Caco-2 (cell line): Measurements from ENCODE around the gene EZR. TPM values are rescaled to one million over a fixed set of nuclear protein-coding genes. Genes with fewer than 3 reads are reported as not detected.

Source experiments
- BruUV-seq: library from RNA; stranded (reverse); fragments of 400-500 nt; replicated peaks from 2 replicates; lab custom pipeline; 2021; lab: Mats Ljungman, UMichigan
- CTCF ChIA-PET: fragments of 300-600 bp; sonication (Branson Sonifier 250); formaldehyde crosslinking; loops from one replicate; lab custom pipeline; 2022; ENCODE audit warnings: antibody characterized with exemption; lab: Charles Lee
- POLR2A ChIA-PET: fragments of 300-600 bp; sonication (Branson Sonifier 250); formaldehyde crosslinking; loops from one replicate; lab custom pipeline; 2022; ENCODE audit warnings: antibody characterized with exemption; lab: Charles Lee
- DNase-seq, 2 experiments: peaks; one replicate each; pipeline versions ENCODE4 v3.0.0 to v3.0.0-alpha.2; 2020 to 2022
- H3K27me3 ChIP-seq: replicated peaks from 2 replicates; pipeline ENCODE4 v1.6.0; 2011; ENCODE audit warnings: low read length; ENCODE audit not compliant: control insufficient read depth, insufficient read depth
- H3K36me3 ChIP-seq: 2 replicates; pipeline ENCODE4 v1.5.1; 2011; ENCODE audit warnings: low read length; ENCODE audit not compliant: control insufficient read depth, insufficient read depth
- H3K4me1 ChIP-seq: fragments of 250-450 bp; sonication (Bioruptor Pico); 2 replicates; pipeline ENCODE4 v1.5.1; 2020; ENCODE audit warnings: mild to moderate bottlenecking
- H3K4me3 ChIP-seq: 2 replicates; pipeline ENCODE4 v1.5.1; 2011; ENCODE audit warnings: low read depth, mild to moderate bottlenecking, control low read depth, low read length
- H3K9me3 ChIP-seq: fragments of 250-450 bp; sonication (Bioruptor Pico); 2 replicates; pipeline ENCODE4 v1.5.1; 2020; ENCODE audit warnings: mild to moderate bottlenecking, moderate library complexity
- H3K27ac Mint-ChIP-seq: one replicate; pipeline ENCODE4 v1.8.0; 2022; ENCODE audit warnings: mixed read lengths; ENCODE audit not compliant: unreplicated experiment
- H3K27me3 Mint-ChIP-seq: one replicate; pipeline ENCODE4 v1.8.0; 2022; ENCODE audit warnings: mixed read lengths; ENCODE audit not compliant: insufficient read depth, unreplicated experiment
- H3K36me3 Mint-ChIP-seq: one replicate; pipeline ENCODE4 v1.8.0; 2022; ENCODE audit warnings: mild to moderate bottlenecking, mixed read lengths; ENCODE audit not compliant: insufficient read depth, unreplicated experiment
- H3K4me1 Mint-ChIP-seq: one replicate; pipeline ENCODE4 v1.8.0; 2022; ENCODE audit warnings: low read depth, mixed read lengths; ENCODE audit not compliant: unreplicated experiment
- H3K4me3 Mint-ChIP-seq: one replicate; pipeline ENCODE4 v1.8.0; 2022; ENCODE audit warnings: mild to moderate bottlenecking, moderate library complexity, mixed read lengths; ENCODE audit not compliant: unreplicated experiment
- H3K9me3 Mint-ChIP-seq: one replicate; pipeline ENCODE4 v1.8.0; 2022; ENCODE audit warnings: mixed read lengths; ENCODE audit not compliant: unreplicated experiment
- intact Hi-C: fragments of 100-400 bp; cut with micrococcal nuclease; formaldehyde crosslinking; loops from one replicate; pipeline ENCODE4 v1.10.0; 2022; ENCODE audit not compliant: unreplicated experiment
- total RNA-seq: library from RNA; stranded (reverse); gene quantifications from 2 replicates; pipeline ENCODE4 v1.2.3, GENCODE V29; 2022
- TF ChIP-seq, protein P1 (sequence below), 2 experiments: fragments of 200-600 bp in 1 of 2; IDR thresholded peaks; 1 replicate in 1 of 2; 2 replicates in 1 of 2; pipeline versions ENCODE4 v1.5.1 to v1.8.0; 2011 to 2022; ENCODE audit warnings: antibody characterized with exemption in 1 of 2, control low read depth in 1 of 2, inconsistent platforms in 1 of 2, low read depth in 1 of 2, low read length in 1 of 2, mild to moderate bottlenecking in 1 of 2, moderate library complexity in 1 of 2; ENCODE audit not compliant: insufficient read depth in 1 of 2, severe bottlenecking in 1 of 2, unreplicated experiment in 1 of 2

The EZR gene
- total RNA-seq, 1 experiment from 2014 or later, result 290 TPM

DNA sequence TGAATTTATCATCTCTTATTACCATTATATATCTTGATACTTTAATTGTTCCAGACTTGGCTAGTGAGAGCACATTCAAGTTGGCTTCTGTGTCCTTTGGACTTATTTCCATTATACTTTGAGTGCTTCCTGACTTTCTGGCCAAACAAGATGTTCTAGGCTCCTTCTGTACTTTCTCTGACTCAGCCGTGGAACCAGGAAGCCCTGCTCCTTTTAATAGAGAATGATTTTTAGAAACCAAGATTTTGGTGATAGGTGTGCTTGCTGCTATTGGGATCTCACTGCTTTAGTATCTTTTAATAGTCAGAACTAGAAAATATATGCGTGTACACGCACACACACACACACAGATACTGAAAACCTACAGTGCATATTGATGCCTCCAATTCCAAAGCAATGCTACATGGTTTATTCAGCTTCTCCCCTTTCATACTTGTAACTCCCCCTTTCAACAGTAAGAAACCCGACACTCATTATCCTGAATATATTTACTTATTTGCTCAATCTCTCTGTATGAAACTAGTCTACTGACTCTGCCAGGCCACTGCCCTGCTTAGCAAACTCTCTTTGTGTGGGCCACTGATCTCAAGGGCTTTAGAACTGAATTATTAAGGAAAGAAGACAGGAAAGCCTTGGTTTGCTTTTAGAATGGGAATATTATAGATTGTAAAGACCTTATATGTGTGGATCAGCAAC, 42.7 kb upstream of the EZR start:
- peaks cover 44% of the 10 kb centered on the region for H3K4me1 ChIP-seq
- Mint-ChIP-seq H3K9me3 (peaks cover 9% of the 10 kb centered on the region), H3K27me3 (no peaks in the 10 kb centered on the region), H3K4me1 (peaks cover 30% of the 10 kb centered on the region), H3K27ac (peak overlapping the region; percentile 89), H3K4me3 (no peak overlapping the region), H3K36me3 (peaks cover 12% of the 10 kb centered on the region)
- no peak overlapping the region for H3K4me3 ChIP-seq
- no peaks in the 10 kb centered on the region for H3K36me3 ChIP-seq
- DNase-seq, result no peak
- intact Hi-C loops, result no loop called here
- H3K9me3 ChIP-seq, result no peaks in the 10 kb centered on the region
- CTCF ChIA-PET, result no interaction called here
- POLR2A ChIA-PET, result no interaction called here
- no TSS peak for BruUV-seq
- TF ChIP-seq, protein P1, sequence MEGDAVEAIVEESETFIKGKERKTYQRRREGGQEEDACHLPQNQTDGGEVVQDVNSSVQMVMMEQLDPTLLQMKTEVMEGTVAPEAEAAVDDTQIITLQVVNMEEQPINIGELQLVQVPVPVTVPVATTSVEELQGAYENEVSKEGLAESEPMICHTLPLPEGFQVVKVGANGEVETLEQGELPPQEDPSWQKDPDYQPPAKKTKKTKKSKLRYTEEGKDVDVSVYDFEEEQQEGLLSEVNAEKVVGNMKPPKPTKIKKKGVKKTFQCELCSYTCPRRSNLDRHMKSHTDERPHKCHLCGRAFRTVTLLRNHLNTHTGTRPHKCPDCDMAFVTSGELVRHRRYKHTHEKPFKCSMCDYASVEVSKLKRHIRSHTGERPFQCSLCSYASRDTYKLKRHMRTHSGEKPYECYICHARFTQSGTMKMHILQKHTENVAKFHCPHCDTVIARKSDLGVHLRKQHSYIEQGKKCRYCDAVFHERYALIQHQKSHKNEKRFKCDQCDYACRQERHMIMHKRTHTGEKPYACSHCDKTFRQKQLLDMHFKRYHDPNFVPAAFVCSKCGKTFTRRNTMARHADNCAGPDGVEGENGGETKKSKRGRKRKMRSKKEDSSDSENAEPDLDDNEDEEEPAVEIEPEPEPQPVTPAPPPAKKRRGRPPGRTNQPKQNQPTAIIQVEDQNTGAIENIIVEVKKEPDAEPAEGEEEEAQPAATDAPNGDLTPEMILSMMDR (IDR thresholded peaks at IDR 0.05; ENCODE audit: insufficient read depth in 1 of 2, low read depth in 1 of 2, low read length in 1 of 2, severe bottlenecking in 1 of 2, unreplicated experiment in 1 of 2), result no peak
- H3K27me3 ChIP-seq, result no peaks in the 10 kb centered on the region

DNA sequence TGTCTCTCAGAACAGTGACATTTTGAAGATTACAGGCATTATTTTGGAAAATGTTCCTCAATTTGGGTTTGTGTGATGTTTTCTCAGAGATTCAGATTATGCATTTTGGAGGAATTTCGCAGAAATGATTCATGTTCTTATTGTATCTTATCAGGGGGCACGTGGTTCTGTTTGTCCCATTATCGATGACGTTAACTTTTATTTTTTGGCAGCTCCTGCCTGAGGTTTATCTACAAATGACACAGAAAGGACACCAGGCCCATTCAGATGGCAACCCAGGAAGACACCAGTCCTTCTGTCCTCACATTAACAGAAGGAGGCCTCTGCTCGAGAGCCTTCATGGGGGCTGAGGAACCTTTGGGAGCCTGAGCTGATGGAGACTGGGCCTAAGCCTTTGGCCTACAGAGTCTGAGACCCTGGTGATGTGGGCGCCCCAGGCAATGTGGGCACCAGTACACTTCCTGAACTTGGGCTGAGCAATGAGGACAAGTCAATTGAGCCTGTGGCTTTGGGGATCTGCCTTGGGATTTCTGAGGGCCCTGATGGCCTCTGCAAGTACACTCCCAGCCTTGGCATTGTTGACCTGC, 41.2 kb upstream of the EZR start:
- BruUV-seq, result no TSS peak
- peaks cover 9% of the 10 kb centered on the region for H3K9me3 Mint-ChIP-seq
- no peaks in the 10 kb centered on the region for H3K9me3 ChIP-seq
- H3K4me1 Mint-ChIP-seq, result peaks cover 29% of the 10 kb centered on the region
- peaks cover 50% of the 10 kb centered on the region for H3K4me1 ChIP-seq
- intact Hi-C loops, result no loop called here
- no peak overlapping the region for H3K27ac Mint-ChIP-seq
- H3K36me3 Mint-ChIP-seq, result peaks cover 12% of the 10 kb centered on the region
- H3K27me3 Mint-ChIP-seq, result no peaks in the 10 kb centered on the region
- H3K4me3 Mint-ChIP-seq, result no peak overlapping the region
- no peaks in the 10 kb centered on the region for H3K27me3 ChIP-seq
- no peak overlapping the region for H3K4me3 ChIP-seq
- no peak for DNase-seq
- CTCF ChIA-PET, result no interaction called here
- TF ChIP-seq, protein P1 (IDR thresholded peaks at IDR 0.05; ENCODE audit: insufficient read depth in 1 of 2, low read depth in 1 of 2, low read length in 1 of 2, severe bottlenecking in 1 of 2, unreplicated experiment in 1 of 2), result no peak
- POLR2A ChIA-PET, result no interaction called here
- H3K36me3 ChIP-seq, result no peaks in the 10 kb centered on the region

DNA sequence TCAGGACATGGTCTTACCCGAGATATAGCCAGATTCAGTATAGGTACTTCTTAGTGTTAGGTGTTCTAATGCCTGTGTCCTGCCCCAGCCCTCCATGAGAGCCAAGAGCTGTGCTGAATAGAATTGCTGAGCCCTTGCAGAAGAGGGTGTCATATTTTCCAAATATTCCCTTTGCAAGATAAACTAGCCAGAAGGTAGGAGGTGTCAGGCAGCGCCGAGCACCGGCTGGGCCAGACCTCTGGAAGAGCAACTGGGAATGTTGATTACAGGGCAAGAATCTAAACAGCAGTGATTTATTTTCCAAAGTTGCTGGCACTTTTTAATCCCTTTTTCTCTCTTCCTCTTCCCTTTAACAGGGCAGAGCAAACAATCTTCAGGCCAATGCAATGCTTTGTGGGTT, 37.1 kb upstream of the EZR start:
- Mint-ChIP-seq H3K9me3 (peaks cover 2% of the 10 kb centered on the region), H3K27ac (peak overlapping the region; percentile 45), H3K36me3 (peaks cover 6% of the 10 kb centered on the region), H3K4me3 (no peak overlapping the region), H3K27me3 (no peaks in the 10 kb centered on the region), H3K4me1 (peaks cover 6% of the 10 kb centered on the region)
- CTCF ChIA-PET, result no interaction called here
- no peak for DNase-seq
- TF ChIP-seq, protein P1 (IDR thresholded peaks at IDR 0.05; ENCODE audit: insufficient read depth in 1 of 2, low read depth in 1 of 2, low read length in 1 of 2, severe bottlenecking in 1 of 2, unreplicated experiment in 1 of 2), result no peak
- Histone ChIP-seq H3K27me3 (no peaks in the 10 kb centered on the region), H3K36me3 (no peaks in the 10 kb centered on the region), H3K4me1 (peaks cover 39% of the 10 kb centered on the region), H3K4me3 (no peak overlapping the region), H3K9me3 (no peaks in the 10 kb centered on the region)
- intact Hi-C loops, result no loop called here
- POLR2A ChIA-PET, result no interaction called here
- BruUV-seq, result no TSS peak
